HFFc6 (cell line): Measurements from ENCODE around the gene FSTL1. TPM values are rescaled to one million over a fixed set of nuclear protein-coding genes. Genes with fewer than 3 reads are reported as not detected.

ENCODE experiments used
- DNase-seq: peaks from one replicate; pipeline ENCODE4 v3.0.0-alpha.2; 2018
- H3K27ac Mint-ChIP-seq: 2 replicates; pipeline ENCODE4 v1.8.0; 2020; ENCODE audit warnings: mild to moderate bottlenecking, mixed read lengths
- H3K27me3 Mint-ChIP-seq: 2 replicates; pipeline ENCODE4 v1.8.0; 2021; ENCODE audit warnings: mild to moderate bottlenecking, moderate library complexity, mixed read lengths; ENCODE audit not compliant: insufficient read depth
- H3K36me3 Mint-ChIP-seq: 2 replicates; pipeline ENCODE4 v1.8.0; 2021; ENCODE audit warnings: low read depth, mixed read lengths
- H3K4me1 Mint-ChIP-seq: 2 replicates; pipeline ENCODE4 v1.8.0; 2020; ENCODE audit warnings: low read depth, mixed read lengths
- H3K4me3 Mint-ChIP-seq: 2 replicates; pipeline ENCODE4 v1.8.0; 2020; ENCODE audit warnings: mild to moderate bottlenecking, moderate library complexity, mixed read lengths
- H3K9me3 Mint-ChIP-seq: 2 replicates; pipeline ENCODE4 v1.8.0; 2020; ENCODE audit warnings: mild to moderate bottlenecking, mixed read lengths
- total RNA-seq, 6 experiments: library from RNA; stranded (reverse); fragmentation: NEBNext Ultra II Directional; extraction: Animal tissue kit (Norgen Biotek cat#: 25700); gene quantifications; 2 replicates in 1 of 6; 3 replicates in 5 of 6; pipeline ENCODE4 v1.2.3, GENCODE V29; 2021
- TF ChIP-seq, protein P1 (sequence below): fragments of 200-600 bp; sonication (generic); IDR thresholded peaks from 2 replicates; pipeline ENCODE4 v1.5.0; 2021; ENCODE audit warnings: antibody characterized with exemption, mild to moderate bottlenecking

FSTL1 gene
- total RNA-seq, 6 experiments from 2014 or later, result 1,595 to 1,958 (median 1,726) TPM

- Mint-ChIP-seq H3K27me3 (no peaks in the 10 kb centered on the region), H3K27ac (peak overlapping the region; percentile 86), H3K36me3 (peaks cover 14% of the 10 kb centered on the region), H3K4me3 (peak overlapping the region; percentile 34), H3K9me3 (peaks cover 8% of the 10 kb centered on the region), H3K4me1 (peaks cover 91% of the 10 kb centered on the region)
- peak; percentile 62 for DNase-seq
- TF ChIP-seq, protein P1, sequence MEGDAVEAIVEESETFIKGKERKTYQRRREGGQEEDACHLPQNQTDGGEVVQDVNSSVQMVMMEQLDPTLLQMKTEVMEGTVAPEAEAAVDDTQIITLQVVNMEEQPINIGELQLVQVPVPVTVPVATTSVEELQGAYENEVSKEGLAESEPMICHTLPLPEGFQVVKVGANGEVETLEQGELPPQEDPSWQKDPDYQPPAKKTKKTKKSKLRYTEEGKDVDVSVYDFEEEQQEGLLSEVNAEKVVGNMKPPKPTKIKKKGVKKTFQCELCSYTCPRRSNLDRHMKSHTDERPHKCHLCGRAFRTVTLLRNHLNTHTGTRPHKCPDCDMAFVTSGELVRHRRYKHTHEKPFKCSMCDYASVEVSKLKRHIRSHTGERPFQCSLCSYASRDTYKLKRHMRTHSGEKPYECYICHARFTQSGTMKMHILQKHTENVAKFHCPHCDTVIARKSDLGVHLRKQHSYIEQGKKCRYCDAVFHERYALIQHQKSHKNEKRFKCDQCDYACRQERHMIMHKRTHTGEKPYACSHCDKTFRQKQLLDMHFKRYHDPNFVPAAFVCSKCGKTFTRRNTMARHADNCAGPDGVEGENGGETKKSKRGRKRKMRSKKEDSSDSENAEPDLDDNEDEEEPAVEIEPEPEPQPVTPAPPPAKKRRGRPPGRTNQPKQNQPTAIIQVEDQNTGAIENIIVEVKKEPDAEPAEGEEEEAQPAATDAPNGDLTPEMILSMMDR, result no peak
Observed at GRCh38 chr3:120471643-120472042, 20.9 kb upstream of the FSTL1 start.

- TF ChIP-seq, protein P1, result no peak
- Mint-ChIP-seq H3K4me3 (peak overlapping the region; percentile 64), H3K27ac (peak overlapping the region; percentile 86), H3K4me1 (peaks cover 84% of the 10 kb centered on the region), H3K27me3 (no peaks in the 10 kb centered on the region), H3K9me3 (peaks cover 8% of the 10 kb centered on the region), H3K36me3 (peaks cover 14% of the 10 kb centered on the region)
- no peak for DNase-seq
Observed at GRCh38 chr3:120470870-120471269, 20.1 kb upstream of the FSTL1 start.

DNA sequence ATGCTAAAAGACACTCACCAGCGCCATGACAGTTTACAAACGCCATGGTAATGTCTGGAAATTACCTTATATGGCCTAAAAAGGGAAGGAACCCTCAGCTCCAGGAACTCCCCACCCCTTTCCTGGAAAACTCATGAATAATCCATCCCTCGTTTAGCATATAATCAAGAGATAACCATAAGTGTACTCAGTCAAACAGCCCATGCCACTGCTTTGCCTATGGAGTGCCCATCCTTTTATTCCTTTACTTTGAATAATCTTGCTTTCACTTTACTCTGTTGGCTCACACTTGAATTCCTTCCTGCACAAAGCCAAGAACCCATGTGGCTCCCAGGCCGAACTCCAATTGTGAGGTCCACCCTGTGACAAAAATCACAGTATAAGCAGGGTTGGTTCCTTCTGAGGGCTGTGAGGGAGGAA is 19.1 kb upstream of the FSTL1 start:
- H3K27ac Mint-ChIP-seq, result peak overlapping the region; percentile 78
- H3K4me3 Mint-ChIP-seq, result peak overlapping the region; percentile 47

DNA sequence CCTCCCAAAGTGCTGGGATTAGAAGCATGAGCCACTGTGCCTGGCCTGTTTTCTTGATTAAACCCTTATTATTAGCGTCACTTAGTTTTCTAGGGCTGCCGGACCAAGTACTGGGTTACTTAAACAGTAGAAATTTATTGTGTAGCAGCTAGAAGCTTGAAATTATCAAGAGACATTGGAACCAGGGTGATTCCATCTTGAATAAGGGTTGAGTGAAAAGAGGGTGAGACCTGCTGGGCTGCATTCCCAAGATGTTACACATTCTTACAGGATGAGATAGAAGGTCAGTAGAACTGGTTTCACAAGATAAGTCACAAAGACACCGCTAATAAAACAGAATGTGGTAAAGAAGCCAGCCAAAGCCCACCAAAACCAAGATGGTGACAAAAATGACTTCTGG is 18.6 kb upstream of the FSTL1 start:
- peaks cover 69% of the 10 kb centered on the region for H3K4me1 Mint-ChIP-seq
- H3K27me3 Mint-ChIP-seq, result no peaks in the 10 kb centered on the region
- TF ChIP-seq, protein P1, result no peak
- H3K36me3 Mint-ChIP-seq, result peaks cover 14% of the 10 kb centered on the region
- peak overlapping the region; percentile 78 for H3K27ac Mint-ChIP-seq
- H3K9me3 Mint-ChIP-seq, result peaks cover 8% of the 10 kb centered on the region
- no peak overlapping the region for H3K4me3 Mint-ChIP-seq
- DNase-seq, result peak; percentile 54

More for the DNA sequence above, 19.1 kb upstream of the FSTL1 start:
- no peak for DNase-seq
- Mint-ChIP-seq H3K4me1 (peaks cover 74% of the 10 kb centered on the region), H3K27me3 (no peaks in the 10 kb centered on the region), H3K9me3 (peaks cover 8% of the 10 kb centered on the region), H3K36me3 (peaks cover 14% of the 10 kb centered on the region)
- TF ChIP-seq, protein P1, result no peak

DNA sequence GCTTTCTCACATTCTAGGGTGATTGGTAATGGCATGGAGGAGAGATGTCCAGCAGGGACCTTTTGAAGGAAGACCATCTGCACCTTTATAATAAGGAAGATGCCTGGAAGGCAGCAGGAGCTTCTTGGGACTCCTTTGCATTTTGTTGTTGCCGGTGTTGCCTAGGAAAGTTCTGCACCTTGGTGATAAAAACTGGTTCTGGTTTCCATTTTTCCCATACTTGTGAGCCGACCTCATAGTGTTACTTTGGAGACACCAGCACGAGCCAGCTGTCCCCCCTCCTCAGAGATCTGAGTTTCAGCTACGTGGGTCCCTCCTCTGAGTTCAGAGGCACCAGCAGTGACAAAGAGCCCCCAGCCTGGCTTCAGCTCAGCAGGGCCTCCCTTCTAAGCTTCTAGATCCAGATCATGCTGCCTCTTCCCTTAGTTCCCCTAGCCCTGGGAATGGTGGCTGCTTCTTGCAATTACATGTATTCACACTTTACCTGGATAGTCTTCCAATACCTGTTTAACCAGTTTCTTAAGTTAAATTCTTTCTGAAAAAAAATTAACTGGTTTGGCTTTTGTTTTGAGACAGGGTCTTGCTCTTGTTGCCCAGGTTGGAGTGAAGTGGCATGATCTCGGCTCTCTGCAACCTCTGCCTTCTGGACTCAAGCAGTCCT is 18.0 kb upstream of the FSTL1 start:
- H3K27ac Mint-ChIP-seq, result peak overlapping the region; percentile 78
- no peaks in the 10 kb centered on the region for H3K27me3 Mint-ChIP-seq
- TF ChIP-seq, protein P1, result no peak
- H3K9me3 Mint-ChIP-seq, result peaks cover 8% of the 10 kb centered on the region
- H3K4me1 Mint-ChIP-seq, result peaks cover 63% of the 10 kb centered on the region
- H3K4me3 Mint-ChIP-seq, result no peak overlapping the region
- peaks cover 14% of the 10 kb centered on the region for H3K36me3 Mint-ChIP-seq
- DNase-seq, result no peak
